ENCODE results near the gene CEBPG.

GRCh38 chr19:33335446-33335845 is 38.1 kb upstream of the CEBPG start:
- TF ChIP-seq CTCF (IDR thresholded peaks at IDR 0.05): no peak
- TF ChIP-seq POLR2AphosphoS5 (IDR thresholded peaks at IDR 0.05): no peak
